Measurements from ENCODE around the gene SPOCK1. TPM values are rescaled to one million over a fixed set of nuclear protein-coding genes. Genes with fewer than 3 reads are reported as not detected.

The SPOCK1 gene
- total RNA-seq, 1 donor from 2014 or later = 900 TPM

- H3K4me1 Mint-ChIP-seq (ENCODE audit: unreplicated experiment) = peaks cover 24% of the 10 kb centered on the region
Observed at GRCh38 chr5:137215261-137215660, 283.9 kb downstream of the SPOCK1 start.

GRCh38 chr5:137214446-137215189 lies 284.5 kb downstream of the SPOCK1 start:
- H3K4me3 Mint-ChIP-seq (ENCODE audit: unreplicated experiment) = no peak overlapping the region

More at GRCh38 chr5:137215261-137215660, 283.9 kb downstream of the SPOCK1 start:
- H3K4me3 Mint-ChIP-seq (ENCODE audit: unreplicated experiment) = no peak overlapping the region
- no peaks in the 10 kb centered on the region for H3K9me3 Mint-ChIP-seq (ENCODE audit: unreplicated experiment)
- H3K27me3 Mint-ChIP-seq (ENCODE audit: unreplicated experiment) = no peaks in the 10 kb centered on the region
- DNase-seq (ENCODE audit: extremely low spot score, unreplicated experiment) = no peak
- no peak overlapping the region for H3K27ac Mint-ChIP-seq (ENCODE audit: unreplicated experiment)
- no peak for TF ChIP-seq CTCF (IDR thresholded peaks at IDR 0.05)
- H3K36me3 Mint-ChIP-seq (ENCODE audit: unreplicated experiment) = no peaks in the 10 kb centered on the region

GRCh38 chr5:137212471-137212870 lies 286.7 kb downstream of the SPOCK1 start:
- no peaks in the 10 kb centered on the region for H3K27me3 Mint-ChIP-seq (ENCODE audit: unreplicated experiment)
- H3K36me3 Mint-ChIP-seq (ENCODE audit: unreplicated experiment) = no peaks in the 10 kb centered on the region
- peaks cover 18% of the 10 kb centered on the region for H3K4me1 Mint-ChIP-seq (ENCODE audit: unreplicated experiment)
- H3K9me3 Mint-ChIP-seq (ENCODE audit: unreplicated experiment) = no peaks in the 10 kb centered on the region
- no peak for DNase-seq (ENCODE audit: extremely low spot score, unreplicated experiment)
- H3K27ac Mint-ChIP-seq (ENCODE audit: unreplicated experiment) = no peak overlapping the region
- H3K4me3 Mint-ChIP-seq (ENCODE audit: unreplicated experiment) = no peak overlapping the region
- no peak for TF ChIP-seq CTCF (IDR thresholded peaks at IDR 0.05)

More at GRCh38 chr5:137214446-137215189, 284.5 kb downstream of the SPOCK1 start:
- Mint-ChIP-seq H3K27me3 (ENCODE audit: unreplicated experiment) (no peaks in the 10 kb centered on the region), H3K4me1 (ENCODE audit: unreplicated experiment) (peaks cover 24% of the 10 kb centered on the region), H3K27ac (ENCODE audit: unreplicated experiment) (no peak overlapping the region), H3K9me3 (ENCODE audit: unreplicated experiment) (no peaks in the 10 kb centered on the region), H3K36me3 (ENCODE audit: unreplicated experiment) (no peaks in the 10 kb centered on the region)
- no peak for DNase-seq (ENCODE audit: extremely low spot score, unreplicated experiment)
- no peak for TF ChIP-seq CTCF (IDR thresholded peaks at IDR 0.05)

GRCh38 chr5:137209232-137209809 lies 289.8 kb downstream of the SPOCK1 start:
- no peak for DNase-seq (ENCODE audit: extremely low spot score, unreplicated experiment)
- no peak overlapping the region for H3K4me3 Mint-ChIP-seq (ENCODE audit: unreplicated experiment)
- H3K4me1 Mint-ChIP-seq (ENCODE audit: unreplicated experiment) = peaks cover 11% of the 10 kb centered on the region
- no peak overlapping the region for H3K27ac Mint-ChIP-seq (ENCODE audit: unreplicated experiment)
- no peak for TF ChIP-seq CTCF (IDR thresholded peaks at IDR 0.05)
- H3K9me3 Mint-ChIP-seq (ENCODE audit: unreplicated experiment) = no peaks in the 10 kb centered on the region
- no peaks in the 10 kb centered on the region for H3K36me3 Mint-ChIP-seq (ENCODE audit: unreplicated experiment)
- H3K27me3 Mint-ChIP-seq (ENCODE audit: unreplicated experiment) = no peaks in the 10 kb centered on the region

- Mint-ChIP-seq H3K4me1 (ENCODE audit: unreplicated experiment) (peaks cover 10% of the 10 kb centered on the region), H3K4me3 (ENCODE audit: unreplicated experiment) (no peak overlapping the region), H3K9me3 (ENCODE audit: unreplicated experiment) (no peaks in the 10 kb centered on the region), H3K36me3 (ENCODE audit: unreplicated experiment) (no peaks in the 10 kb centered on the region), H3K27me3 (ENCODE audit: unreplicated experiment) (no peaks in the 10 kb centered on the region), H3K27ac (ENCODE audit: unreplicated experiment) (no peak overlapping the region)
- no peak for TF ChIP-seq CTCF (IDR thresholded peaks at IDR 0.05)
- no peak for DNase-seq (ENCODE audit: extremely low spot score, unreplicated experiment)
Observed at GRCh38 chr5:137207023-137207760, 291.9 kb downstream of the SPOCK1 start.

Measured in osteocyte (in vitro differentiated cells).